HepG2 (cell line): ENCODE measurements around the gene GFER. TPM values are rescaled to one million over a fixed set of nuclear protein-coding genes. Genes with fewer than 3 reads are reported as not detected.

Source experiments
- ETV6 ChIP-seq: sonication (generic); formaldehyde crosslinking; conservative IDR thresholded peaks from 2 replicates; pipeline ENCODE4 v1.4.0; 2020; ENCODE audit warnings: missing genetic modification reagents
- FOXO1 ChIP-seq: sonication (generic); formaldehyde crosslinking; IDR thresholded peaks from 2 replicates; pipeline ENCODE4 v1.4.0; 2020; ENCODE audit warnings: missing genetic modification reagents
- HDAC2 ChIP-seq: sonication (generic); formaldehyde crosslinking; IDR thresholded peaks from 2 replicates; pipeline ENCODE4 v1.4.0; 2020; ENCODE audit warnings: missing genetic modification reagents
- HOXA7 ChIP-seq: sonication (generic); formaldehyde crosslinking; IDR thresholded peaks from 2 replicates; pipeline ENCODE4 v1.8.1; 2022; ENCODE audit warnings: mild to moderate bottlenecking, missing genetic modification reagents, moderate library complexity
- KAT8 ChIP-seq: IDR thresholded peaks from 2 replicates; pipeline ENCODE4 v1.6.1; 2016; ENCODE audit warnings: missing genetic modification reagents, missing compliant biosample characterization
- MEIS2 ChIP-seq: sonication (generic); formaldehyde crosslinking; IDR thresholded peaks from 2 replicates; pipeline ENCODE4 v1.9.0; 2021; ENCODE audit warnings: mild to moderate bottlenecking, missing genetic modification reagents
- NPAS2 ChIP-seq: sonication (generic); formaldehyde crosslinking; IDR thresholded peaks from 2 replicates; pipeline ENCODE4 v1.8.0; 2022; ENCODE audit warnings: mild to moderate bottlenecking, missing genetic modification reagents, borderline replicate concordance
- POGZ ChIP-seq: sonication (generic); formaldehyde crosslinking; IDR thresholded peaks from 2 replicates; pipeline ENCODE4 v1.4.0; 2020; ENCODE audit warnings: mild to moderate bottlenecking, missing genetic modification reagents
- ZBTB7B ChIP-seq: sonication (generic); formaldehyde crosslinking; IDR thresholded peaks from 2 replicates; pipeline ENCODE4 v1.4.0; 2020; ENCODE audit warnings: missing genetic modification reagents
- ZNF263 ChIP-seq: sonication (generic); formaldehyde crosslinking; IDR thresholded peaks from 2 replicates; pipeline ENCODE4 v1.4.0; 2020; ENCODE audit warnings: missing genetic modification reagents
- ZNF350 ChIP-seq: sonication (generic); formaldehyde crosslinking; IDR thresholded peaks from 2 replicates; pipeline ENCODE4 v1.4.0; 2020; ENCODE audit warnings: mild to moderate bottlenecking, low read depth, missing genetic modification reagents, borderline replicate concordance
- ZNF572 ChIP-seq: sonication (generic); formaldehyde crosslinking; IDR thresholded peaks from 2 replicates; pipeline ENCODE4 v1.5.1; 2020; ENCODE audit warnings: mild to moderate bottlenecking, missing genetic modification reagents
- ZNF839 ChIP-seq: sonication (generic); formaldehyde crosslinking; IDR thresholded peaks from 2 replicates; pipeline ENCODE4 v1.4.0; 2020; ENCODE audit warnings: missing genetic modification reagents, mild to moderate bottlenecking, borderline replicate concordance
- polyA plus RNA-seq, 8 experiments: library from polyadenylated mRNA; depleted of rRNA in 3 of 8; stranded (reverse) in 7 of 8; unstranded in 1 of 8; fragments of >200 nt; fragmentation: Illumina TruSeq in 4 of 8; extraction: Trizol in 4 of 8; gene quantifications; 2 replicates each; pipeline versions ENCODE4 v1.2.1 to v1.2.3, GENCODE V29; 2011 to 2016; ENCODE audit warnings: low read depth in 4 of 8, missing spikeins in 1 of 8, mixed read lengths in 1 of 8; ENCODE audit not compliant: insufficient read depth in 1 of 8
- total RNA-seq, 5 experiments: library from RNA; depleted of rRNA; stranded (reverse); fragments of >200 nt; fragmentation: Illumina TruSeq; extraction: Trizol; gene quantifications; 2 replicates each; pipeline ENCODE4 v1.2.3, GENCODE V29; 2016; ENCODE audit warnings: low read depth in 1 of 5
- TF ChIP-seq, protein P1 (sequence below): sonication (generic); formaldehyde crosslinking; conservative IDR thresholded peaks from 2 replicates; pipeline ENCODE4 v1.4.0; 2020; ENCODE audit warnings: missing genetic modification reagents
- TF ChIP-seq, protein P2 (sequence below): sonication (generic); formaldehyde crosslinking; conservative IDR thresholded peaks from 2 replicates; pipeline ENCODE4 v1.8.0; 2022; ENCODE audit warnings: missing genetic modification reagents
- TF ChIP-seq, protein P3 (sequence below): fragments of 450-650 bp; IDR thresholded peaks from 2 replicates; pipeline ENCODE4 v1.6.1; 2017
- TF ChIP-seq, protein P4 (sequence below): sonication (generic); formaldehyde crosslinking; IDR thresholded peaks from 2 replicates; pipeline ENCODE4 v1.4.0; 2020; ENCODE audit warnings: missing genetic modification reagents
- TF ChIP-seq, protein P5 (sequence below): sonication (generic); formaldehyde crosslinking; IDR thresholded peaks from 2 replicates; pipeline ENCODE4 v1.8.1; 2023; ENCODE audit warnings: mild to moderate bottlenecking, missing genetic modification reagents

The GFER gene
- total and polyA plus RNA-seq, 2 of the 13 experiments (the other 11 are each of a cell fraction or from before 2014, with no cell fraction given), result 28.6 to 71.7 TPM

DNA sequence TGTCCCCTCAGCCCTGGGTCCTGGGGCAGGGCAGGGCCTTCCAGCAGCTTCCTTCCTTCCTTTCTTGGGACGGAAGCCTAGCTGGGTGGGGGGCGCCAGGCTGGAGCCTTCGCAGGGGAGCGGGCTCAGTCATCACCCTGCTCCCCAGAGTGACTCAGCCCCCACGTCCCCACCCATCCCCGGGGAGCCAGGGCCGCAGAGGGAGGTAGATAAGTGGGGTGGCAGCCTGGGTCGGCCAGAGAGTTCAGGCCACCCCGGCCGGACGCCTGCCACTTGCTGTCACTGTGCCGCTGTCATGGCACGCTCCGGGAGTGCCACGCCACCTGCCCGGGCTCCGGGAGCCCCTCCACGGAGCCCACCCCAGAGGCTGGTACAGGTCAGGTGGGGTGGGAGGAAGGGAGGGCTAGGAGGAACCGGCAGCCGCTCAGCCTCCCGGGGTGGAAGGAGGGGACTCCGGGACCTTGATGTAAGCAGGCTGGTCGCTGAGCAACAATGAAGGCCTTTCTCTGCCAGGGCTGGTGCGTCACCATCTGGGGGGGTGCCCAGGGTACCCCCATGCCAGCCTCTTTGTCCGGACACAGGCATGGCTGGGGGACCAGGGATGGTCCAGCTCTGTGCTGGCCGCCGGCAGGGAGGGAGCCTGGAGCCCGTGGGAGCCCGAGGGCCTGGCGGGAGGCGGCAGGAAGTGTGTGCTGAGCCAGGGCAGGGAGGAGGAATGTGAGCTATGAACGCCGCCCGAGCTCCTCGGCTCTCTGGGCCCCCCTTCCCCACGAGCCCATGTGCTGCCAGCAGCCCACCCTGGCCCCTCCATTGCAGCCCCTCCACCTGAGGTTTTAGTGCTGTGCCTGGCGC, 49.3 kb downstream of the GFER start (continued):
- TF ChIP-seq ZBTB7B (CRISPR knock-in tag) (peak; percentile 80; the same call in 1 of the 2 replicates), ETV6 (0 out of 2 replicates have a peak, but pooled peaks have one; percentile 51), ZNF263 (CRISPR knock-in tag) (peak; percentile 44; the same call in 1 of the 2 replicates), HOXA7 (no peak), NPAS2 (CRISPR knock-in tag) (no peak), ZNF839 (CRISPR knock-in tag) (no peak), MEIS2 (CRISPR knock-in tag) (no peak), KAT8 (CRISPR knock-in tag) (no peak), POGZ (CRISPR knock-in tag) (no peak), ZNF572 (CRISPR knock-in tag) (0 out of 2 replicates have a peak, but pooled peaks have one; percentile 30), HDAC2 (CRISPR knock-in tag) (peak; percentile 26; the same call in 1 of the 2 replicates), FOXO1 (no peak), ZNF350 (CRISPR knock-in tag) (no peak)
- TF ChIP-seq, protein P1, sequence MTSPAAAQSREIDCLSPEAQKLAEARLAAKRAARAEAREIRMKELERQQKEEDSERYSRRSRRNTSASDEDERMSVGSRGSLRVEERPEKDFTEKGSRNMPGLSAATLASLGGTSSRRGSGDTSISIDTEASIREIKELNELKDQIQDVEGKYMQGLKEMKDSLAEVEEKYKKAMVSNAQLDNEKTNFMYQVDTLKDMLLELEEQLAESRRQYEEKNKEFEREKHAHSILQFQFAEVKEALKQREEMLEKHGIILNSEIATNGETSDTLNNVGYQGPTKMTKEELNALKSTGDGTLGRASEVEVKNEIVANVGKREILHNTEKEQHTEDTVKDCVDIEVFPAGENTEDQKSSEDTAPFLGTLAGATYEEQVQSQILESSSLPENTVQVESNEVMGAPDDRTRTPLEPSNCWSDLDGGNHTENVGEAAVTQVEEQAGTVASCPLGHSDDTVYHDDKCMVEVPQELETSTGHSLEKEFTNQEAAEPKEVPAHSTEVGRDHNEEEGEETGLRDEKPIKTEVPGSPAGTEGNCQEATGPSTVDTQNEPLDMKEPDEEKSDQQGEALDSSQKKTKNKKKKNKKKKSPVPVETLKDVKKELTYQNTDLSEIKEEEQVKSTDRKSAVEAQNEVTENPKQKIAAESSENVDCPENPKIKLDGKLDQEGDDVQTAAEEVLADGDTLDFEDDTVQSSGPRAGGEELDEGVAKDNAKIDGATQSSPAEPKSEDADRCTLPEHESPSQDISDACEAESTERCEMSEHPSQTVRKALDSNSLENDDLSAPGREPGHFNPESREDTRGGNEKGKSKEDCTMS (CRISPR knock-in tag), result no peak
- TF ChIP-seq, protein P2, sequence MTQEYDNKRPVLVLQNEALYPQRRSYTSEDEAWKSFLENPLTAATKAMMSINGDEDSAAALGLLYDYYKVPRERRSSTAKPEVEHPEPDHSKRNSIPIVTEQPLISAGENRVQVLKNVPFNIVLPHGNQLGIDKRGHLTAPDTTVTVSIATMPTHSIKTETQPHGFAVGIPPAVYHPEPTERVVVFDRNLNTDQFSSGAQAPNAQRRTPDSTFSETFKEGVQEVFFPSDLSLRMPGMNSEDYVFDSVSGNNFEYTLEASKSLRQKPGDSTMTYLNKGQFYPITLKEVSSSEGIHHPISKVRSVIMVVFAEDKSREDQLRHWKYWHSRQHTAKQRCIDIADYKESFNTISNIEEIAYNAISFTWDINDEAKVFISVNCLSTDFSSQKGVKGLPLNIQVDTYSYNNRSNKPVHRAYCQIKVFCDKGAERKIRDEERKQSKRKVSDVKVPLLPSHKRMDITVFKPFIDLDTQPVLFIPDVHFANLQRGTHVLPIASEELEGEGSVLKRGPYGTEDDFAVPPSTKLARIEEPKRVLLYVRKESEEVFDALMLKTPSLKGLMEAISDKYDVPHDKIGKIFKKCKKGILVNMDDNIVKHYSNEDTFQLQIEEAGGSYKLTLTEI (CRISPR knock-in tag), result no peak
- TF ChIP-seq, protein P3, sequence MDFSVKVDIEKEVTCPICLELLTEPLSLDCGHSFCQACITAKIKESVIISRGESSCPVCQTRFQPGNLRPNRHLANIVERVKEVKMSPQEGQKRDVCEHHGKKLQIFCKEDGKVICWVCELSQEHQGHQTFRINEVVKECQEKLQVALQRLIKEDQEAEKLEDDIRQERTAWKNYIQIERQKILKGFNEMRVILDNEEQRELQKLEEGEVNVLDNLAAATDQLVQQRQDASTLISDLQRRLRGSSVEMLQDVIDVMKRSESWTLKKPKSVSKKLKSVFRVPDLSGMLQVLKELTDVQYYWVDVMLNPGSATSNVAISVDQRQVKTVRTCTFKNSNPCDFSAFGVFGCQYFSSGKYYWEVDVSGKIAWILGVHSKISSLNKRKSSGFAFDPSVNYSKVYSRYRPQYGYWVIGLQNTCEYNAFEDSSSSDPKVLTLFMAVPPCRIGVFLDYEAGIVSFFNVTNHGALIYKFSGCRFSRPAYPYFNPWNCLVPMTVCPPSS, result no peak
- TF ChIP-seq, protein P4, sequence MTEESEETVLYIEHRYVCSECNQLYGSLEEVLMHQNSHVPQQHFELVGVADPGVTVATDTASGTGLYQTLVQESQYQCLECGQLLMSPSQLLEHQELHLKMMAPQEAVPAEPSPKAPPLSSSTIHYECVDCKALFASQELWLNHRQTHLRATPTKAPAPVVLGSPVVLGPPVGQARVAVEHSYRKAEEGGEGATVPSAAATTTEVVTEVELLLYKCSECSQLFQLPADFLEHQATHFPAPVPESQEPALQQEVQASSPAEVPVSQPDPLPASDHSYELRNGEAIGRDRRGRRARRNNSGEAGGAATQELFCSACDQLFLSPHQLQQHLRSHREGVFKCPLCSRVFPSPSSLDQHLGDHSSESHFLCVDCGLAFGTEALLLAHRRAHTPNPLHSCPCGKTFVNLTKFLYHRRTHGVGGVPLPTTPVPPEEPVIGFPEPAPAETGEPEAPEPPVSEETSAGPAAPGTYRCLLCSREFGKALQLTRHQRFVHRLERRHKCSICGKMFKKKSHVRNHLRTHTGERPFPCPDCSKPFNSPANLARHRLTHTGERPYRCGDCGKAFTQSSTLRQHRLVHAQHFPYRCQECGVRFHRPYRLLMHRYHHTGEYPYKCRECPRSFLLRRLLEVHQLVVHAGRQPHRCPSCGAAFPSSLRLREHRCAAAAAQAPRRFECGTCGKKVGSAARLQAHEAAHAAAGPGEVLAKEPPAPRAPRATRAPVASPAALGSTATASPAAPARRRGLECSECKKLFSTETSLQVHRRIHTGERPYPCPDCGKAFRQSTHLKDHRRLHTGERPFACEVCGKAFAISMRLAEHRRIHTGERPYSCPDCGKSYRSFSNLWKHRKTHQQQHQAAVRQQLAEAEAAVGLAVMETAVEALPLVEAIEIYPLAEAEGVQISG, result peak; percentile 31; the same call in 1 of the 2 replicates
- TF ChIP-seq, protein P5, sequence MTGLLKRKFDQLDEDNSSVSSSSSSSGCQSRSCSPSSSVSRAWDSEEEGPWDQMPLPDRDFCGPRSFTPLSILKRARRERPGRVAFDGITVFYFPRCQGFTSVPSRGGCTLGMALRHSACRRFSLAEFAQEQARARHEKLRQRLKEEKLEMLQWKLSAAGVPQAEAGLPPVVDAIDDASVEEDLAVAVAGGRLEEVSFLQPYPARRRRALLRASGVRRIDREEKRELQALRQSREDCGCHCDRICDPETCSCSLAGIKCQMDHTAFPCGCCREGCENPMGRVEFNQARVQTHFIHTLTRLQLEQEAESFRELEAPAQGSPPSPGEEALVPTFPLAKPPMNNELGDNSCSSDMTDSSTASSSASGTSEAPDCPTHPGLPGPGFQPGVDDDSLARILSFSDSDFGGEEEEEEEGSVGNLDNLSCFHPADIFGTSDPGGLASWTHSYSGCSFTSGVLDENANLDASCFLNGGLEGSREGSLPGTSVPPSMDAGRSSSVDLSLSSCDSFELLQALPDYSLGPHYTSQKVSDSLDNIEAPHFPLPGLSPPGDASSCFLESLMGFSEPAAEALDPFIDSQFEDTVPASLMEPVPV (CRISPR knock-in tag), result peak; percentile 39; the same call in 1 of the 2 replicates
